Prostate gland (tissue), 2 donors: ENCODE data around the gene SHISA7. TPM values are rescaled to one million over a fixed set of nuclear protein-coding genes. Genes with fewer than 3 reads are reported as not detected.
"Not testable (repeated sequence)": the region's sequence is repeated elsewhere in the genome, so short reads cannot be mapped to it uniquely, and the experiment has no call there.

Source experiments
- DNase-seq: peaks from one replicate; pipeline ENCODE4 v3.0.0-alpha.2; 2019; ENCODE audit warnings: low spot score
- H3K27ac ChIP-seq, 2 donors: fragments of 200-600 bp; sonication (generic); 2 replicates each; pipeline ENCODE4 v1.5.1; 2017 to 2019
- H3K27me3 ChIP-seq: fragments of 200-600 bp; sonication (generic); replicated peaks from 2 replicates; pipeline ENCODE4 v1.5.1; 2019; ENCODE audit not compliant: insufficient read depth
- H3K36me3 ChIP-seq, 2 donors: fragments of 200-600 bp; sonication (generic); 1 replicate in 1 of 2; 2 replicates in 1 of 2; pipeline versions ENCODE4 v1.5.1 to v1.8.1; 2017 to 2019
- H3K4me1 ChIP-seq: fragments of 200-600 bp; sonication (generic); replicated peaks from 2 replicates; pipeline ENCODE4 v1.5.1; 2019
- H3K4me3 ChIP-seq, 2 donors: fragments of 200-600 bp; sonication (generic); 2 replicates each; pipeline ENCODE4 v1.5.1; 2017 to 2019
- H3K9me3 ChIP-seq: fragments of 200-600 bp; sonication (generic); 2 replicates; pipeline ENCODE4 v1.5.1; 2017
- POLR2A ChIP-seq: fragments of 450-650 bp; IDR thresholded peaks from one replicate; pipeline ENCODE4 v1.6.1; 2016; ENCODE audit warnings: antibody characterized with exemption, mild to moderate bottlenecking
- POLR2AphosphoS5 ChIP-seq: sonication (generic); formaldehyde crosslinking; IDR thresholded peaks from one replicate; pipeline ENCODE4 v1.6.1; 2017; ENCODE audit warnings: antibody characterized with exemption
- WGBS: methylation state at CpG from one replicate; pipeline ENCODE4 v1.1.5; 2018; 5-methylcytosine and 5-hydroxymethylcytosine counted together
- intact Hi-C: fragments of 100-400 bp; cut with DNase I; formaldehyde crosslinking; loops from one replicate; pipeline ENCODE4 v1.14.2; 2022
- total RNA-seq, 2 donors: library from RNA; depleted of rRNA; stranded (reverse); fragments of >200 nt; gene quantifications; one replicate each; pipeline ENCODE4 v1.1.0, GENCODE V29; 2016
- TF ChIP-seq, protein P1 (sequence below), 4 experiments: fragments of 200-600 bp in 2 of 4; fragments of 450-650 bp in 2 of 4; sonication (generic) in 2 of 4; IDR thresholded peaks; 1 replicate in 3 of 4; 2 replicates in 1 of 4; pipeline ENCODE4 v1.5.1; 2016 to 2019; ENCODE audit warnings: antibody characterized with exemption in 4 of 4, mild to moderate bottlenecking in 2 of 4, moderate library complexity in 2 of 4

The SHISA7 gene
- total RNA-seq, 2 donors from 2014 or later = not detected

- 76% methylated on average over 3 of the region's 3 CpGs for WGBS
- no peaks in the 10 kb centered on the region for H3K4me1 ChIP-seq
- no peak overlapping the region for H3K4me3 ChIP-seq
- no peaks in the 10 kb centered on the region for H3K36me3 ChIP-seq
- no peak for DNase-seq
- intact Hi-C loops = no loop called here
- H3K27ac ChIP-seq = no peak overlapping the region
- H3K9me3 ChIP-seq = no peaks in the 10 kb centered on the region
- H3K27me3 ChIP-seq = peaks cover 2% of the 10 kb centered on the region
- TF ChIP-seq POLR2A (no peak), POLR2AphosphoS5 (no peak)
- TF ChIP-seq, protein P1, sequence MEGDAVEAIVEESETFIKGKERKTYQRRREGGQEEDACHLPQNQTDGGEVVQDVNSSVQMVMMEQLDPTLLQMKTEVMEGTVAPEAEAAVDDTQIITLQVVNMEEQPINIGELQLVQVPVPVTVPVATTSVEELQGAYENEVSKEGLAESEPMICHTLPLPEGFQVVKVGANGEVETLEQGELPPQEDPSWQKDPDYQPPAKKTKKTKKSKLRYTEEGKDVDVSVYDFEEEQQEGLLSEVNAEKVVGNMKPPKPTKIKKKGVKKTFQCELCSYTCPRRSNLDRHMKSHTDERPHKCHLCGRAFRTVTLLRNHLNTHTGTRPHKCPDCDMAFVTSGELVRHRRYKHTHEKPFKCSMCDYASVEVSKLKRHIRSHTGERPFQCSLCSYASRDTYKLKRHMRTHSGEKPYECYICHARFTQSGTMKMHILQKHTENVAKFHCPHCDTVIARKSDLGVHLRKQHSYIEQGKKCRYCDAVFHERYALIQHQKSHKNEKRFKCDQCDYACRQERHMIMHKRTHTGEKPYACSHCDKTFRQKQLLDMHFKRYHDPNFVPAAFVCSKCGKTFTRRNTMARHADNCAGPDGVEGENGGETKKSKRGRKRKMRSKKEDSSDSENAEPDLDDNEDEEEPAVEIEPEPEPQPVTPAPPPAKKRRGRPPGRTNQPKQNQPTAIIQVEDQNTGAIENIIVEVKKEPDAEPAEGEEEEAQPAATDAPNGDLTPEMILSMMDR (IDR thresholded peaks at IDR 0.05) = no peak
These were observed 18.6 kb downstream of the SHISA7 start for GRCh38 chr19:55424518-55424917.

DNA sequence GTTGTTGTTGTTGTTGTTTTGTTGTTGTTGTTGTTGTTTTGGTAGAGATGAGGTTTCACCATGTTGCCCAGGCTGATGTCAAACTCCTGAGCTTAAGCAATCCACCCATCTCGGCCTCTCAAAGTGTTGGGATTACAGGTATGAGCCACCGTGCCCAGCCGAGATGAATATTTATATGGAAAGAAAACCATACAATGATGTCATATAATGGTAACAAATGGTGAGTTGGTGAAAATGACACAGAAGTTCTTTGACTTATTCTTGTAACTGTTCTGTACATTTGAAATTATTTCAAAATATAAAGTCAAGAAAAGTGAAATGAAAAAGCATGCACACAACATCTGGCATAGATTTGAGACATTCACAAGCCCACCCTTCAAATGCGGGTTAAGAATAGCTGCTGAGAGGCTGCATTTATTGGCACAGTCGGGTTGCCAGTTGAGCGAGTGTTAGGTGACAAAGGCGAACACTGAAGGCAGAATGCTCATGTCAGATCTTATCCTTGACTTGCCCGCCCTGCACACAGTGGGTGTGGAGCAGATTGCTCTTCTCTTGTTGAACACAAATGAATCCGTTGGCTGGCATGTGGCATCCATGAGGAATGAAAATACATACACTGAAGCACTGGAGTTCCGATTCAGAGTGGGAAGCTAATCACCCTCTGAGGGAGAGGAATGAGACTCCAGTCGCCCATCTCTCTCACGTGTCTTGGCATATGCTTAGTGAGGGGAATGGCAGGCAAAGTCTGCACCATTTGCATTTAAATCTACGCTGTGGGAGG, 19.7 kb downstream of the SHISA7 start:
- Histone ChIP-seq H3K4me3 (no peak overlapping the region), H3K4me1 (no peaks in the 10 kb centered on the region), H3K36me3 (no peaks in the 10 kb centered on the region), H3K9me3 (no peaks in the 10 kb centered on the region), H3K27me3 (peaks cover 2% of the 10 kb centered on the region), H3K27ac (no peak overlapping the region)
- intact Hi-C loops = no loop called here
- DNase-seq = no peak
- 52% methylated on average over 13 of the region's 13 CpGs for WGBS
- TF ChIP-seq, protein P1 (IDR thresholded peaks at IDR 0.05) = no peak
- no peak for TF ChIP-seq POLR2A
- no peak for TF ChIP-seq POLR2AphosphoS5

DNA sequence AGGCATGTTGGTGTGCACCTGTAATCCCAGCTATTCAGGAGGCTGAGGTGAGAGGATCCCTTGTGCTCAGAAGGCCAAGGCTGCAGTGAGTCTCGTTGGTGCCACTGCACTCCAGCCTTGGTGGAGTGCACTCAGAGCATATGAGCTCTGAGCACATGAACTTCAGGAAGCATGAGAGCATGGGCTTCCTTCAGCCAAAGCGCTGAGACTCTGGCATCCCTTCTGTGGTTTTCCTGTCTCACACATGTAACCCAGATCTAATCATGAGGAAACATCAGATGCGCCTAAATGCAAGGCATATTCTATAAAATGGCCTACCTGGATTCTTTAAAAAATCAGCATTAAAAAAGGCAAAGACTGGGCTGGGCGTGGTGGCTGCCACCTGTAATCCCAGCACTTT, 21.8 kb downstream of the SHISA7 start:
- intact Hi-C loops, H3K27me3 ChIP-seq: not testable (repeated sequence)
- 76% methylated on average over 4 of the region's 4 CpGs for WGBS

GRCh38 chr19:55419624-55420236, 23.4 kb downstream of the SHISA7 start:
- 58% methylated on average over 5 of the region's 5 CpGs for WGBS
- TF ChIP-seq POLR2AphosphoS5 = no peak
- intact Hi-C loops = loop anchor here (5.0 kb wide), 1 partner anchor 277 kb away; no protein-coding TSS in a partner anchor

More for the DNA sequence above, 21.8 kb downstream of the SHISA7 start:
- not testable (repeated sequence) for H3K36me3 ChIP-seq, H3K4me1 ChIP-seq, H3K4me3 ChIP-seq, H3K9me3 ChIP-seq, H3K27ac ChIP-seq, DNase-seq

GRCh38 chr19:55419103-55419502, 24.0 kb downstream of the SHISA7 start:
- 68% methylated on average over 5 of the region's 5 CpGs for WGBS
- Histone ChIP-seq H3K27ac (no peak overlapping the region), H3K4me3 (no peak overlapping the region), H3K27me3 (no peaks in the 10 kb centered on the region), H3K9me3 (no peaks in the 10 kb centered on the region), H3K36me3 (no peaks in the 10 kb centered on the region), H3K4me1 (no peaks in the 10 kb centered on the region)
- TF ChIP-seq POLR2AphosphoS5 (no peak), POLR2A (no peak)
- TF ChIP-seq, protein P1 (IDR thresholded peaks at IDR 0.05) = no peak
- no peak for DNase-seq
- intact Hi-C loops = loop anchor here (5.0 kb wide), 1 partner anchor 277 kb away; no protein-coding TSS in a partner anchor

More at GRCh38 chr19:55419624-55420236, 23.4 kb downstream of the SHISA7 start:
- Histone ChIP-seq H3K9me3 (no peaks in the 10 kb centered on the region), H3K4me3 (no peak overlapping the region), H3K36me3 (no peaks in the 10 kb centered on the region), H3K4me1 (no peaks in the 10 kb centered on the region), H3K27me3 (no peaks in the 10 kb centered on the region), H3K27ac (no peak overlapping the region)
- DNase-seq = no peak
